HCT116 (cell line): Measurements from ENCODE around the gene CCT5. TPM values are rescaled to one million over a fixed set of nuclear protein-coding genes. Genes with fewer than 3 reads are reported as not detected.

Experiments used
- ATAC-seq: fragments of 200-7000 bp; cut with Tn5 transposase; 2 replicates; pipeline ENCODE4 v1.9.1; 2020; ENCODE audit warnings: mild to moderate bottlenecking, moderate library complexity
- BruUV-seq: library from RNA; stranded (reverse); fragments of 400-500 nt; replicated peaks from 2 replicates; lab custom pipeline; 2021; lab: Mats Ljungman, UMichigan
- CTCF ChIA-PET: fragments of 300-600 bp; sonication (Branson Sonifier 250); formaldehyde crosslinking; loops from one replicate; lab custom pipeline; 2021; ENCODE audit warnings: antibody characterized with exemption; lab: Charles Lee
- POLR2A ChIA-PET: fragments of 300-600, 350-600 bp; sonication (Branson Sonifier 250); formaldehyde crosslinking; loops from one replicate; lab custom pipeline; 2021; ENCODE audit warnings: antibody characterized with exemption; lab: Charles Lee
- RAD21 ChIA-PET, 2 experiments: fragments of 300-600 bp; sonication (Branson Sonifier 250); formaldehyde crosslinking; loops; one replicate each; lab custom pipeline; 2023; ENCODE audit warnings: low total read pairs in 2 of 2; ENCODE audit not compliant: uncharacterized antibody in 2 of 2, unreplicated experiment in 2 of 2, low non-redundant PET in 1 of 2; lab: Charles Lee
- DNase-seq: peaks from one replicate; pipeline ENCODE4 v3.0.0-alpha.2; 2010; ENCODE audit warnings: low read depth, low spot score
- H2AFZ ChIP-seq: fragments of 200-600 bp; shearing (Covaris generic), sonication (generic); 2 replicates; pipeline ENCODE4 v1.6.1; 2017; ENCODE audit warnings: low read depth, mixed run types, mixed read lengths, antibody characterized with exemption, low read length; ENCODE audit not compliant: poor library complexity, severe bottlenecking
- H3K27ac ChIP-seq: 2 replicates; pipeline ENCODE4 v1.5.1; 2012; ENCODE audit warnings: low read depth, low read length
- H3K27me3 ChIP-seq: fragments of 200-600 bp; sonication (generic); 2 replicates; pipeline ENCODE4 v1.6.1; 2016; ENCODE audit warnings: mixed run types, low read length, mixed read lengths; ENCODE audit not compliant: insufficient read depth
- H3K36me3 ChIP-seq, 2 experiments: fragments of 200-500 bp in 1 of 2; fragments of 200-600 bp in 1 of 2; sonication (Bioruptor generic) in 1 of 2; sonication (generic) in 1 of 2; 2 replicates each; pipeline versions ENCODE4 v1.5.1 to v1.6.1; 2014 to 2016; ENCODE audit warnings: low read length in 2 of 2, inconsistent platforms in 1 of 2, mixed read lengths in 1 of 2, mixed run types in 1 of 2; ENCODE audit not compliant: insufficient read depth in 2 of 2, control insufficient read depth in 1 of 2
- H3K4me1 ChIP-seq, 2 experiments: fragments of 200-600 bp in 1 of 2; sonication (generic) in 1 of 2; 2 replicates each; pipeline versions ENCODE4 v1.5.1 to v1.6.1; 2012 to 2017; ENCODE audit warnings: low read length in 2 of 2, inconsistent platforms in 1 of 2, mild to moderate bottlenecking in 1 of 2, mixed read lengths in 1 of 2, mixed run types in 1 of 2, moderate library complexity in 1 of 2; ENCODE audit not compliant: insufficient read depth in 2 of 2, control insufficient read depth in 1 of 2
- H3K4me2 ChIP-seq: fragments of 200-600 bp; sonication (generic); 2 replicates; pipeline ENCODE4 v1.6.1; 2017; ENCODE audit warnings: mixed run types, low read length, mixed read lengths
- H3K4me3 ChIP-seq, 2 experiments: fragments of 200-600 bp in 1 of 2; sonication (generic) in 1 of 2; replicated peaks in 1 of 2; 2 replicates each; pipeline ENCODE4 v1.5.1; 2011 to 2016; ENCODE audit warnings: low read length in 2 of 2, control low read depth in 1 of 2, low read depth in 1 of 2, mild to moderate bottlenecking in 1 of 2, mixed read lengths in 1 of 2, mixed run types in 1 of 2
- H3K79me2 ChIP-seq: fragments of 200-600 bp; sonication (generic); 2 replicates; pipeline ENCODE4 v1.6.1; 2017; ENCODE audit warnings: mild to moderate bottlenecking, mixed run types, low read length, moderate library complexity, mixed read lengths; ENCODE audit not compliant: insufficient read depth
- H3K9ac ChIP-seq: fragments of 200-600 bp; sonication (generic); 2 replicates; pipeline ENCODE4 v1.6.1; 2016; ENCODE audit warnings: low read length, mixed read lengths
- H3K9me2 ChIP-seq: fragments of 200-600 bp; sonication (generic), shearing (Covaris generic); 2 replicates; pipeline ENCODE4 v1.6.1; 2017; ENCODE audit warnings: mixed run types, mild to moderate bottlenecking, moderate library complexity; ENCODE audit not compliant: insufficient read depth
- H3K9me3 ChIP-seq, 2 experiments: fragments of 200-500 bp in 1 of 2; fragments of 200-600 bp in 1 of 2; sonication (Bioruptor generic) in 1 of 2; sonication (generic) in 1 of 2; 2 replicates each; pipeline ENCODE4 v1.6.1; 2014 to 2017; ENCODE audit warnings: low read length in 2 of 2, mixed read lengths in 2 of 2, inconsistent platforms in 1 of 2, low read depth in 1 of 2, mild to moderate bottlenecking in 1 of 2, mixed run types in 1 of 2, moderate library complexity in 1 of 2; ENCODE audit not compliant: control insufficient read depth in 1 of 2, insufficient read depth in 1 of 2
- H4K20me1 ChIP-seq: fragments of 200-600 bp; sonication (generic), shearing (Covaris generic); 2 replicates; pipeline ENCODE4 v1.6.1; 2017; ENCODE audit warnings: mixed run types, mild to moderate bottlenecking, moderate library complexity; ENCODE audit not compliant: insufficient read depth
- CBX3 ChIP-seq: IDR thresholded peaks from 2 replicates; pipeline ENCODE4 v1.6.1; 2012; ENCODE audit warnings: low read depth
- EGR1 ChIP-seq: IDR thresholded peaks from 2 replicates; pipeline ENCODE4 v1.6.1; 2012; ENCODE audit warnings: low read depth
- ELF1 ChIP-seq: IDR thresholded peaks from 2 replicates; pipeline ENCODE4 v1.6.1; 2012; ENCODE audit warnings: low read depth, borderline replicate concordance
- EZH2 ChIP-seq: fragments of 200-600 bp; sonication (generic); IDR thresholded peaks from 2 replicates; pipeline ENCODE4 v1.6.1; 2017; ENCODE audit warnings: antibody characterized with exemption, mixed run types
- EZH2phosphoT487 ChIP-seq: fragments of 200-600 bp; IDR thresholded peaks from 2 replicates; pipeline ENCODE4 v1.6.1; 2018; ENCODE audit warnings: antibody characterized with exemption, borderline replicate concordance
- FOSL1 ChIP-seq: IDR thresholded peaks from 2 replicates; pipeline ENCODE4 v1.6.1; 2012; ENCODE audit warnings: low read depth
- POLR2A ChIP-seq: IDR thresholded peaks from 2 replicates; pipeline ENCODE4 v1.7.0; 2011; ENCODE audit warnings: borderline replicate concordance; ENCODE audit not compliant: insufficient read depth, insufficient read length; ENCODE audit errors: extremely low read depth
- RAD21 ChIP-seq: IDR thresholded peaks from 2 replicates; pipeline ENCODE4 v1.6.1; 2012; ENCODE audit warnings: low read depth, mild to moderate bottlenecking
- SP1 ChIP-seq: IDR thresholded peaks from 2 replicates; pipeline ENCODE4 v1.6.1; 2012; ENCODE audit warnings: low read depth
- SRF ChIP-seq: IDR thresholded peaks from 2 replicates; pipeline ENCODE4 v1.6.1; 2012; ENCODE audit warnings: low read depth
- TCF7L2 ChIP-seq: IDR thresholded peaks from 2 replicates; pipeline ENCODE4 v1.7.0; 2011; ENCODE audit warnings: borderline replicate concordance, inconsistent platforms; ENCODE audit not compliant: insufficient read depth, insufficient read length; ENCODE audit errors: extremely low read depth
- ZFX ChIP-seq: fragments of 450-650 bp; IDR thresholded peaks from 2 replicates; pipeline ENCODE4 v1.6.1; 2017
- ZNF274 ChIP-seq: fragments of 200-500 bp; sonication (Bioruptor generic); IDR thresholded peaks from 2 replicates; pipeline ENCODE4 v1.6.1; 2014; ENCODE audit warnings: mild to moderate bottlenecking, low read depth, low read length, inconsistent platforms
- intact Hi-C: fragments of 100-400 bp; cut with micrococcal nuclease; formaldehyde crosslinking; loops from 2 replicates; pipeline ENCODE4 v1.10.0; 2022
- total RNA-seq: library from RNA; stranded (reverse); gene quantifications from one replicate; pipeline ENCODE4 v1.2.1, GENCODE V29; 2021; ENCODE audit not compliant: unreplicated experiment
- TF ChIP-seq, protein P1 (sequence below): IDR thresholded peaks from 2 replicates; pipeline ENCODE4 v1.6.1; 2011; ENCODE audit warnings: mild to moderate bottlenecking, low read length, moderate library complexity; ENCODE audit not compliant: insufficient replicate concordance; ENCODE audit errors: extremely low read depth
- TF ChIP-seq, protein P2 (sequence below), 3 experiments: fragments of 200-600 bp in 1 of 3; sonication (generic) in 1 of 3; IDR thresholded peaks in 2 of 3; conservative IDR thresholded peaks in 1 of 3; 2 replicates each; pipeline ENCODE4 v1.5.1; 2012 to 2017; ENCODE audit warnings: low read depth in 2 of 3, low read length in 2 of 3, antibody characterized with exemption in 1 of 3, borderline replicate concordance in 1 of 3, control low read depth in 1 of 3, mild to moderate bottlenecking in 1 of 3, mixed read lengths in 1 of 3, mixed run types in 1 of 3, moderate library complexity in 1 of 3; ENCODE audit not compliant: insufficient read depth in 1 of 3
- TF ChIP-seq, protein P3 (sequence below): IDR thresholded peaks from 2 replicates; pipeline ENCODE4 v1.6.1; 2012
- TF ChIP-seq, protein P4 (sequence below): IDR thresholded peaks from 2 replicates; pipeline ENCODE4 v1.6.1; 2012

The CCT5 gene
- total RNA-seq, 1 experiment from 2014 or later: 489 TPM

DNA sequence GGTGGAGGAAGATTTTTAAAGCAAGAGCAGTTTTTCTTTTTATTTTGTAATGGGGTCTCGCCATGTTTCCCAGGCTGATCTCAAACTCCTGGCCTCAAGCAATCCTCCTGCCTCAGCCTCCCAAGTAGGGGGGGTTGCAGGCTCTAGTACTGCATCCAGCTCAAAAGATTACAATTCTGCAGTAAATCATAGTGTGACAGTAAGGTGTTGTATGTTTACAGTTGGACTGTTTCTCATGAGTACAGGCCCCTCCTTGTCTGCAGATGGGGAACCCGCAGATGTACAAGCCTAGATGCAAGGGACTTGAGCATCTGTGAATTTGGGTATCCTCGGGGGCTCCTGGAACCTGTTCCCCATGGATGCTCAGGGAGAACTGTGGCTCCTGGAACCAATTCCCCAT is 3.3 kb downstream of the CCT5 start:
- ATAC-seq (no peak), DNase-seq (no peak)
- peaks cover 44 to 56% of the 10 kb centered on the region in 2 experiments for H3K36me3 ChIP-seq
- H2AFZ ChIP-seq: no peak overlapping the region
- no peaks in the 10 kb centered on the region for H3K9me2 ChIP-seq
- RAD21 ChIA-PET: no interaction called here
- no TSS peak for BruUV-seq
- peaks cover 9 to 17% of the 10 kb centered on the region in 2 experiments; a peak in 3 of 4 replicates for H3K4me1 ChIP-seq
- no peak overlapping the region for H3K9ac ChIP-seq
- no peak overlapping the region for H3K4me3 ChIP-seq
- peaks cover 24% of the 10 kb centered on the region for H4K20me1 ChIP-seq
- intact Hi-C loops: no loop called here
- H3K79me2 ChIP-seq: peaks cover 95% of the 10 kb centered on the region
- no peak overlapping the region for H3K4me2 ChIP-seq
- CTCF ChIA-PET: no interaction called here
- H3K27me3 ChIP-seq: no peaks in the 10 kb centered on the region
- POLR2A ChIA-PET: no interaction called here
- no peaks in the 10 kb centered on the region for H3K9me3 ChIP-seq
- TF ChIP-seq SP1 (no peak), POLR2A (no peak), TCF7L2 (no peak), CBX3 (no peak)
- no peak overlapping the region for H3K27ac ChIP-seq

DNA sequence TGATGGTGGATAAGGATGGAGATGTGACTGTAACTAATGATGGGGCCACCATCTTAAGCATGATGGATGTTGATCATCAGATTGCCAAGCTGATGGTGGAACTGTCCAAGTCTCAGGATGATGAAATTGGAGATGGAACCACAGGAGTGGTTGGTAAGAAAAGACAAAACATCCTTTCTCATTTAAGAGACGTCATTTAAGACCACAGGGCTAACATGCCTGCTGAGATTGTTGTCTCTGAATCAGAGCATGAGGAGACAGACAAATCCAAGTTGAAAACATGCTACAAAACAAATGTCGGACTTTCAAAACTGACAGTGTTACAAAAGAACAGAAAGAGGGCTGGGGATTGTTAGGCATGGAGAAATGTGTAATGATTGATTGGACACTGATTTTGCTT is 4.6 kb downstream of the CCT5 start:
- no peak overlapping the region for H2AFZ ChIP-seq
- peaks cover 96% of the 10 kb centered on the region for H3K79me2 ChIP-seq
- ChIA-PET POLR2A (no interaction called here), CTCF (no interaction called here), RAD21 (no interaction called here)
- H3K9me2 ChIP-seq: no peaks in the 10 kb centered on the region
- no TSS peak for BruUV-seq
- no peak for ATAC-seq
- H3K9ac ChIP-seq: no peak overlapping the region
- TF ChIP-seq RAD21: no peak
- TF ChIP-seq CBX3: no peak
- TF ChIP-seq FOSL1: no peak
- TF ChIP-seq, protein P1, sequence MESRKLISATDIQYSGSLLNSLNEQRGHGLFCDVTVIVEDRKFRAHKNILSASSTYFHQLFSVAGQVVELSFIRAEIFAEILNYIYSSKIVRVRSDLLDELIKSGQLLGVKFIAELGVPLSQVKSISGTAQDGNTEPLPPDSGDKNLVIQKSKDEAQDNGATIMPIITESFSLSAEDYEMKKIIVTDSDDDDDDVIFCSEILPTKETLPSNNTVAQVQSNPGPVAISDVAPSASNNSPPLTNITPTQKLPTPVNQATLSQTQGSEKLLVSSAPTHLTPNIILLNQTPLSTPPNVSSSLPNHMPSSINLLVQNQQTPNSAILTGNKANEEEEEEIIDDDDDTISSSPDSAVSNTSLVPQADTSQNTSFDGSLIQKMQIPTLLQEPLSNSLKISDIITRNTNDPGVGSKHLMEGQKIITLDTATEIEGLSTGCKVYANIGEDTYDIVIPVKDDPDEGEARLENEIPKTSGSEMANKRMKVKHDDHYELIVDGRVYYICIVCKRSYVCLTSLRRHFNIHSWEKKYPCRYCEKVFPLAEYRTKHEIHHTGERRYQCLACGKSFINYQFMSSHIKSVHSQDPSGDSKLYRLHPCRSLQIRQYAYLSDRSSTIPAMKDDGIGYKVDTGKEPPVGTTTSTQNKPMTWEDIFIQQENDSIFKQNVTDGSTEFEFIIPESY: no peak
- no peak for TF ChIP-seq EZH2phosphoT487
- no peak for TF ChIP-seq EGR1
- no peak for TF ChIP-seq ELF1
- TF ChIP-seq, protein P2, sequence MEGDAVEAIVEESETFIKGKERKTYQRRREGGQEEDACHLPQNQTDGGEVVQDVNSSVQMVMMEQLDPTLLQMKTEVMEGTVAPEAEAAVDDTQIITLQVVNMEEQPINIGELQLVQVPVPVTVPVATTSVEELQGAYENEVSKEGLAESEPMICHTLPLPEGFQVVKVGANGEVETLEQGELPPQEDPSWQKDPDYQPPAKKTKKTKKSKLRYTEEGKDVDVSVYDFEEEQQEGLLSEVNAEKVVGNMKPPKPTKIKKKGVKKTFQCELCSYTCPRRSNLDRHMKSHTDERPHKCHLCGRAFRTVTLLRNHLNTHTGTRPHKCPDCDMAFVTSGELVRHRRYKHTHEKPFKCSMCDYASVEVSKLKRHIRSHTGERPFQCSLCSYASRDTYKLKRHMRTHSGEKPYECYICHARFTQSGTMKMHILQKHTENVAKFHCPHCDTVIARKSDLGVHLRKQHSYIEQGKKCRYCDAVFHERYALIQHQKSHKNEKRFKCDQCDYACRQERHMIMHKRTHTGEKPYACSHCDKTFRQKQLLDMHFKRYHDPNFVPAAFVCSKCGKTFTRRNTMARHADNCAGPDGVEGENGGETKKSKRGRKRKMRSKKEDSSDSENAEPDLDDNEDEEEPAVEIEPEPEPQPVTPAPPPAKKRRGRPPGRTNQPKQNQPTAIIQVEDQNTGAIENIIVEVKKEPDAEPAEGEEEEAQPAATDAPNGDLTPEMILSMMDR (IDR thresholded peaks at IDR 0.05 in 2 of 3, conservative IDR thresholded peaks at IDR 0.05 in 1 of 3; ENCODE audit: borderline replicate concordance in 1 of 3, insufficient read depth in 1 of 3, low read depth in 2 of 3, low read length in 2 of 3): no peak
- no peak for TF ChIP-seq EZH2
- no peak for TF ChIP-seq SRF
- no peak for TF ChIP-seq ZFX
- TF ChIP-seq, protein P3, sequence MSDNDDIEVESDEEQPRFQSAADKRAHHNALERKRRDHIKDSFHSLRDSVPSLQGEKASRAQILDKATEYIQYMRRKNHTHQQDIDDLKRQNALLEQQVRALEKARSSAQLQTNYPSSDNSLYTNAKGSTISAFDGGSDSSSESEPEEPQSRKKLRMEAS: no peak
- TF ChIP-seq, protein P4, sequence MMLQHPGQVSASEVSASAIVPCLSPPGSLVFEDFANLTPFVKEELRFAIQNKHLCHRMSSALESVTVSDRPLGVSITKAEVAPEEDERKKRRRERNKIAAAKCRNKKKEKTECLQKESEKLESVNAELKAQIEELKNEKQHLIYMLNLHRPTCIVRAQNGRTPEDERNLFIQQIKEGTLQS: no peak
- no peak for TF ChIP-seq ZNF274
- H3K9me3 ChIP-seq: no peaks in the 10 kb centered on the region
- no peaks in the 10 kb centered on the region for H3K27me3 ChIP-seq
- DNase-seq: no peak
- H3K36me3 ChIP-seq: peaks cover 56 to 69% of the 10 kb centered on the region in 2 experiments
- peaks cover 6 to 12% of the 10 kb centered on the region in 2 experiments; a peak in 3 of 4 replicates for H3K4me1 ChIP-seq
- no peak overlapping the region for H3K27ac ChIP-seq
- H3K4me3 ChIP-seq: no peak overlapping the region
- intact Hi-C loops: no loop called here
- H3K4me2 ChIP-seq: no peak overlapping the region
- H4K20me1 ChIP-seq: peaks cover 24% of the 10 kb centered on the region
